H9 (cell line): Measurements from ENCODE around the gene OR8B8. TPM values are rescaled to one million over a fixed set of nuclear protein-coding genes. Genes with fewer than 3 reads are reported as not detected.

ENCODE experiments used
- DNase-seq: peaks from one replicate; pipeline ENCODE4 v3.0.0-alpha.2; 2017
- H2AFZ ChIP-seq: one replicate; pipeline ENCODE4 v1.6.1; 2013; ENCODE audit warnings: mild to moderate bottlenecking, low read length, control low read depth, moderate library complexity
- H2AK5ac ChIP-seq: 2 replicates; pipeline ENCODE4 v1.6.1; 2013; ENCODE audit warnings: low read length, control low read depth, mixed read lengths; ENCODE audit not compliant: insufficient read length
- H2BK120ac ChIP-seq: one replicate; pipeline ENCODE4 v1.6.1; 2013; ENCODE audit warnings: low read depth, mild to moderate bottlenecking, low read length, control low read depth, inconsistent platforms; ENCODE audit not compliant: poor library complexity, severe bottlenecking
- H2BK12ac ChIP-seq: 2 replicates; pipeline ENCODE4 v1.6.1; 2013; ENCODE audit warnings: low read length, control low read depth, mixed read lengths, low read depth; ENCODE audit not compliant: insufficient read length
- H2BK15ac ChIP-seq: 2 replicates; pipeline ENCODE4 v1.6.1; 2013; ENCODE audit warnings: low read depth, low read length, control low read depth
- H2BK20ac ChIP-seq: one replicate; pipeline ENCODE4 v1.6.1; 2013; ENCODE audit warnings: low read depth, mild to moderate bottlenecking, low read length, control low read depth, inconsistent platforms; ENCODE audit not compliant: poor library complexity, severe bottlenecking
- H2BK5ac ChIP-seq: 2 replicates; pipeline ENCODE4 v1.6.1; 2013; ENCODE audit warnings: low read length, control low read depth, mixed read lengths; ENCODE audit not compliant: insufficient read length
- H3K14ac ChIP-seq: 2 replicates; pipeline ENCODE4 v1.6.1; 2013; ENCODE audit warnings: low read length, control low read depth; ENCODE audit not compliant: insufficient read depth
- H3K18ac ChIP-seq: 2 replicates; pipeline ENCODE4 v1.6.1; 2013; ENCODE audit warnings: low read depth, mild to moderate bottlenecking, mixed read lengths, low read length, control low read depth; ENCODE audit not compliant: insufficient read length
- H3K23ac ChIP-seq: 2 replicates; pipeline ENCODE4 v1.6.1; 2013; ENCODE audit warnings: low read length, control low read depth, mixed read lengths, low read depth; ENCODE audit not compliant: insufficient read length
- H3K23me2 ChIP-seq: 2 replicates; pipeline ENCODE4 v1.6.1; 2013; ENCODE audit warnings: low read depth, mild to moderate bottlenecking, mixed read lengths, low read length, control low read depth; ENCODE audit not compliant: insufficient read length, poor library complexity, severe bottlenecking
- H3K27ac ChIP-seq: 2 replicates; pipeline ENCODE4 v1.5.1; 2013; ENCODE audit warnings: low read length, control low read depth, mixed read lengths, low read depth; ENCODE audit not compliant: insufficient read length
- H3K27me3 ChIP-seq: 2 replicates; pipeline ENCODE4 v1.6.1; 2013; ENCODE audit warnings: low read length, control low read depth, inconsistent platforms; ENCODE audit not compliant: insufficient read depth
- H3K4ac ChIP-seq: 2 replicates; pipeline ENCODE4 v1.6.1; 2013; ENCODE audit warnings: low read depth, mild to moderate bottlenecking, control low read depth, inconsistent platforms, low read length, moderate library complexity
- H3K4me1 ChIP-seq: 2 replicates; pipeline ENCODE4 v1.6.1; 2013; ENCODE audit warnings: low read length, control low read depth, inconsistent platforms; ENCODE audit not compliant: insufficient read depth
- H3K4me2 ChIP-seq: 2 replicates; pipeline ENCODE4 v1.6.1; 2013; ENCODE audit warnings: low read length, control low read depth, mixed read lengths; ENCODE audit not compliant: insufficient read length, insufficient read depth
- H3K56ac ChIP-seq: 2 replicates; pipeline ENCODE4 v1.6.1; 2013; ENCODE audit warnings: low read depth, mild to moderate bottlenecking, mixed read lengths, low read length, control low read depth; ENCODE audit not compliant: insufficient read length
- H3K79me1 ChIP-seq: 2 replicates; pipeline ENCODE4 v1.6.1; 2013; ENCODE audit warnings: low read depth, mild to moderate bottlenecking, moderate library complexity, low read length, control low read depth, inconsistent platforms; ENCODE audit not compliant: insufficient read depth, poor library complexity, severe bottlenecking
- H3K79me2 ChIP-seq: 2 replicates; pipeline ENCODE4 v1.6.1; 2013; ENCODE audit warnings: low read length, control low read depth, inconsistent platforms; ENCODE audit not compliant: insufficient read depth
- H3K9ac ChIP-seq: 2 replicates; pipeline ENCODE4 v1.6.1; 2013; ENCODE audit warnings: low read length, control low read depth, mixed read lengths; ENCODE audit not compliant: insufficient read length; ENCODE audit errors: extremely low read depth
- H3K9me3 ChIP-seq: one replicate; pipeline ENCODE4 v1.6.1; 2013; ENCODE audit warnings: low read depth, low read length, inconsistent platforms; ENCODE audit not compliant: control insufficient read depth
- H3T11ph ChIP-seq: one replicate; pipeline ENCODE4 v1.6.1; 2013; ENCODE audit warnings: mild to moderate bottlenecking, low read length, control low read depth, inconsistent platforms
- H4K20me1 ChIP-seq: one replicate; pipeline ENCODE4 v1.6.1; 2013; ENCODE audit not compliant: control insufficient read depth, insufficient read length, insufficient read depth
- H4K5ac ChIP-seq: 2 replicates; pipeline ENCODE4 v1.6.1; 2013; ENCODE audit warnings: low read depth, mild to moderate bottlenecking, mixed read lengths, low read length, control low read depth; ENCODE audit not compliant: insufficient read length
- H4K8ac ChIP-seq: replicated peaks from 2 replicates; pipeline ENCODE4 v1.6.1; 2013; ENCODE audit warnings: low read length, control low read depth, mixed read lengths, low read depth; ENCODE audit not compliant: insufficient read length
- H4K91ac ChIP-seq: 2 replicates; pipeline ENCODE4 v1.6.1; 2013; ENCODE audit warnings: low read depth, mild to moderate bottlenecking, moderate library complexity, mixed read lengths, low read length, control low read depth; ENCODE audit not compliant: insufficient read length
- H3K27ac Mint-ChIP-seq, 3 experiments: 2 replicates in 2 of 3; 3 replicates in 1 of 3; pipeline ENCODE4 v1.8.0; 2020 to 2021; ENCODE audit warnings: mixed read lengths in 3 of 3, mild to moderate bottlenecking in 1 of 3, moderate library complexity in 1 of 3
- H3K27me3 Mint-ChIP-seq: 2 replicates; pipeline ENCODE4 v1.8.0; 2021; ENCODE audit warnings: low read depth, mild to moderate bottlenecking, moderate library complexity, mixed read lengths
- H3K36me3 Mint-ChIP-seq, 3 experiments: 2 replicates in 2 of 3; 3 replicates in 1 of 3; pipeline ENCODE4 v1.8.0; 2020 to 2021; ENCODE audit warnings: low read depth in 3 of 3, mixed read lengths in 3 of 3; ENCODE audit not compliant: insufficient read depth in 1 of 3
- H3K4me1 Mint-ChIP-seq, 2 experiments: 2 replicates each; pipeline ENCODE4 v1.8.0; 2020; ENCODE audit warnings: mixed read lengths in 2 of 2
- H3K4me3 Mint-ChIP-seq, 2 experiments: 2 replicates in 1 of 2; 3 replicates in 1 of 2; pipeline ENCODE4 v1.8.0; 2020 to 2021; ENCODE audit warnings: mild to moderate bottlenecking in 2 of 2, mixed read lengths in 2 of 2, moderate library complexity in 1 of 2
- H3K9me3 Mint-ChIP-seq, 2 experiments: 2 replicates in 1 of 2; 3 replicates in 1 of 2; pipeline ENCODE4 v1.8.0; 2020; ENCODE audit warnings: mild to moderate bottlenecking in 2 of 2, mixed read lengths in 2 of 2, moderate library complexity in 1 of 2
- WGBS: extraction: QIAGEN DNeasy Blood & Tissue Kit; methylation state at CpG from one replicate; pipeline ENCODE4 v1.1.7; 2013; ENCODE audit warnings: missing lambda C conversion rate, low lambda C conversion rate, mixed read lengths; ENCODE audit not compliant: insufficient read length; ENCODE audit errors: extremely low coverage; 5-methylcytosine and 5-hydroxymethylcytosine counted together
- total RNA-seq: library from RNA; stranded (reverse); gene quantifications from 2 replicates; pipeline ENCODE4 v1.2.1, GENCODE V29; 2021
- TF ChIP-seq, protein P1 (sequence below): fragments of 200-600 bp; sonication (generic); conservative IDR thresholded peaks from 3 replicates; pipeline ENCODE4 v1.8.0; 2021; ENCODE audit warnings: antibody characterized with exemption, mild to moderate bottlenecking

Gene OR8B8
- total RNA-seq, 1 experiment from 2014 or later: not detected

DNA sequence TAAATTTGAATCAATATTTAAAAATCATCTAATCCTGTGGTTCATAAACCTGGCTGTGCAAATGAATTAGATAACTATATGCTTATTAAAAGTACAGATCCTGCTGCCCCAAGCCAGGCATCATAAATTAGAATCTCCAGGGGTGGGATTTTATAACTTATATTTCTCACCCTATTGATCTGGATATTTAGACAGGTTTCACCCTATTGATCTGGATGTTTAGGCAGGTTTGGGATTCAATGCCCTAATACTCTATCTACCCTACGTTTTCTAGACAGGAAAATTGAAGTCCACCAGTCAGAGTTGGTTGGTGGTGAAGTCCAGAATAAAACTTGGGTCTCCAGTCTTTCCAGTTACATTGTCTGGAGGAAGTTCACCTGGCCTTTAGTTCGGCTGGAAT lies 2.6 kb downstream of the OR8B8 start:
- Histone ChIP-seq H4K8ac (no peak overlapping the region), H2BK5ac (no peak overlapping the region), H3K9ac (no peak overlapping the region), H2BK12ac (no peak overlapping the region), H3K14ac (no peak overlapping the region), H3K27me3 (no peaks in the 10 kb centered on the region), H3K4me2 (no peak overlapping the region), H2BK20ac (no peak overlapping the region), H3K23me2 (no peaks in the 10 kb centered on the region), H2BK120ac (no peak overlapping the region), H4K5ac (no peak overlapping the region), H3K56ac (no peak overlapping the region), H3K9me3 (no peaks in the 10 kb centered on the region), H3K27ac (no peak overlapping the region), H3T11ph (no peak overlapping the region), H4K91ac (no peak overlapping the region), H3K23ac (no peak overlapping the region), H3K79me2 (no peaks in the 10 kb centered on the region), H3K18ac (no peak overlapping the region), H2AFZ (no peak overlapping the region), H3K4ac (no peak overlapping the region), H3K79me1 (no peaks in the 10 kb centered on the region), H3K4me1 (no peaks in the 10 kb centered on the region), H2BK15ac (no peak overlapping the region), H2AK5ac (no peak overlapping the region), H4K20me1 (no peaks in the 10 kb centered on the region)
- no peak overlapping the region for H3K4me3 Mint-ChIP-seq
- WGBS: no CpG with 5 or more reads among the region's 2 CpGs
- peaks cover 4% of the 10 kb centered on the region for H3K27me3 Mint-ChIP-seq
- H3K4me1 Mint-ChIP-seq: peaks cover 3 to 7% of the 10 kb centered on the region in 2 experiments; a peak in 3 of 4 replicates
- no peak overlapping the region for H3K27ac Mint-ChIP-seq
- H3K9me3 Mint-ChIP-seq: no peaks in the 10 kb centered on the region
- no peaks in the 10 kb centered on the region for H3K36me3 Mint-ChIP-seq
- DNase-seq: no peak
- TF ChIP-seq, protein P1, sequence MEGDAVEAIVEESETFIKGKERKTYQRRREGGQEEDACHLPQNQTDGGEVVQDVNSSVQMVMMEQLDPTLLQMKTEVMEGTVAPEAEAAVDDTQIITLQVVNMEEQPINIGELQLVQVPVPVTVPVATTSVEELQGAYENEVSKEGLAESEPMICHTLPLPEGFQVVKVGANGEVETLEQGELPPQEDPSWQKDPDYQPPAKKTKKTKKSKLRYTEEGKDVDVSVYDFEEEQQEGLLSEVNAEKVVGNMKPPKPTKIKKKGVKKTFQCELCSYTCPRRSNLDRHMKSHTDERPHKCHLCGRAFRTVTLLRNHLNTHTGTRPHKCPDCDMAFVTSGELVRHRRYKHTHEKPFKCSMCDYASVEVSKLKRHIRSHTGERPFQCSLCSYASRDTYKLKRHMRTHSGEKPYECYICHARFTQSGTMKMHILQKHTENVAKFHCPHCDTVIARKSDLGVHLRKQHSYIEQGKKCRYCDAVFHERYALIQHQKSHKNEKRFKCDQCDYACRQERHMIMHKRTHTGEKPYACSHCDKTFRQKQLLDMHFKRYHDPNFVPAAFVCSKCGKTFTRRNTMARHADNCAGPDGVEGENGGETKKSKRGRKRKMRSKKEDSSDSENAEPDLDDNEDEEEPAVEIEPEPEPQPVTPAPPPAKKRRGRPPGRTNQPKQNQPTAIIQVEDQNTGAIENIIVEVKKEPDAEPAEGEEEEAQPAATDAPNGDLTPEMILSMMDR: no peak
